ENCODE results near the gene MOB3B.

The MOB3B gene

GRCh38 chr9:27371382-27371781 lies 158.2 kb downstream of the MOB3B start:
- Histone ChIP-seq H3K9me2 (ENCODE audit: low read depth, low read length) (no peaks in the 10 kb centered on the region), H3K9ac (ENCODE audit: low read length) (no peak overlapping the region), H3K27ac (ENCODE audit: low read depth, low read length, poor library complexity, severe bottlenecking) (no peak overlapping the region), H3K4me3 (ENCODE audit: low read depth, low read length, poor library complexity, severe bottlenecking) (no peak overlapping the region), H3K36me3 (ENCODE audit: insufficient read depth, low read length) (no peaks in the 10 kb centered on the region), H3K27me3 (ENCODE audit: insufficient read depth, low read length) (no peaks in the 10 kb centered on the region), H2AFZ (ENCODE audit: low read length) (no peak overlapping the region), H4K20me1 (ENCODE audit: insufficient read depth, low read length) (no peaks in the 10 kb centered on the region), H3K9me3 (ENCODE audit: low read length) (no peaks in the 10 kb centered on the region), H3K4me1 (ENCODE audit: insufficient read depth, low read length, severe bottlenecking) (no peaks in the 10 kb centered on the region), H3F3A (ENCODE audit: insufficient read depth, low read length) (no peaks in the 10 kb centered on the region), H3K79me2 (ENCODE audit: insufficient read depth, low read length) (no peaks in the 10 kb centered on the region), H3K4me2 (ENCODE audit: low read length) (no peak overlapping the region)
- no peak for TF ChIP-seq CTCF (IDR thresholded peaks at IDR 0.05; ENCODE audit: low read length)
- no peak for TF ChIP-seq EZH2 (IDR thresholded peaks at IDR 0.05; ENCODE audit: borderline replicate concordance, low read length)

- H3K36me3 ChIP-seq (ENCODE audit: insufficient read depth, low read length), result no peaks in the 10 kb centered on the region
- H3K4me2 ChIP-seq (ENCODE audit: low read length), result no peak overlapping the region
- H3K4me3 ChIP-seq (ENCODE audit: low read depth, low read length, poor library complexity, severe bottlenecking), result no peak overlapping the region
These were observed 160.0 kb downstream of the MOB3B start for GRCh38 chr9:27369591-27369990.

GRCh38 chr9:27368316-27368985 lies 161.2 kb downstream of the MOB3B start:
- Histone ChIP-seq H3K4me3 (ENCODE audit: low read depth, low read length, poor library complexity, severe bottlenecking) (no peak overlapping the region), H3K79me2 (ENCODE audit: insufficient read depth, low read length) (no peaks in the 10 kb centered on the region), H4K20me1 (ENCODE audit: insufficient read depth, low read length) (no peaks in the 10 kb centered on the region), H3K9me2 (ENCODE audit: low read depth, low read length) (no peaks in the 10 kb centered on the region), H3K4me2 (ENCODE audit: low read length) (no peak overlapping the region), H3K9ac (ENCODE audit: low read length) (no peak overlapping the region), H3K4me1 (ENCODE audit: insufficient read depth, low read length, severe bottlenecking) (no peaks in the 10 kb centered on the region), H3K9me3 (ENCODE audit: low read length) (no peaks in the 10 kb centered on the region), H2AFZ (ENCODE audit: low read length) (no peak overlapping the region), H3K27ac (ENCODE audit: low read depth, low read length, poor library complexity, severe bottlenecking) (no peak overlapping the region), H3F3A (ENCODE audit: insufficient read depth, low read length) (no peaks in the 10 kb centered on the region), H3K27me3 (ENCODE audit: insufficient read depth, low read length) (no peaks in the 10 kb centered on the region), H3K36me3 (ENCODE audit: insufficient read depth, low read length) (no peaks in the 10 kb centered on the region)
- TF ChIP-seq EZH2 (IDR thresholded peaks at IDR 0.05; ENCODE audit: borderline replicate concordance, low read length) (no peak), CTCF (IDR thresholded peaks at IDR 0.05; ENCODE audit: low read length) (no peak)

More at GRCh38 chr9:27369591-27369990, 160.0 kb downstream of the MOB3B start:
- H3K9me3 ChIP-seq (ENCODE audit: low read length), result no peaks in the 10 kb centered on the region
- no peak for TF ChIP-seq EZH2 (IDR thresholded peaks at IDR 0.05; ENCODE audit: borderline replicate concordance, low read length)
- TF ChIP-seq CTCF (IDR thresholded peaks at IDR 0.05; ENCODE audit: low read length), result no peak
- no peak overlapping the region for H2AFZ ChIP-seq (ENCODE audit: low read length)
- H3K9me2 ChIP-seq (ENCODE audit: low read depth, low read length), result no peaks in the 10 kb centered on the region
- H3K4me1 ChIP-seq (ENCODE audit: insufficient read depth, low read length, severe bottlenecking), result no peaks in the 10 kb centered on the region
- no peak overlapping the region for H3K9ac ChIP-seq (ENCODE audit: low read length)
- no peaks in the 10 kb centered on the region for H4K20me1 ChIP-seq (ENCODE audit: insufficient read depth, low read length)
- H3K79me2 ChIP-seq (ENCODE audit: insufficient read depth, low read length), result no peaks in the 10 kb centered on the region
- no peaks in the 10 kb centered on the region for H3F3A ChIP-seq (ENCODE audit: insufficient read depth, low read length)
- no peak overlapping the region for H3K27ac ChIP-seq (ENCODE audit: low read depth, low read length, poor library complexity, severe bottlenecking)
- no peaks in the 10 kb centered on the region for H3K27me3 ChIP-seq (ENCODE audit: insufficient read depth, low read length)
